Fibroblast of skin of abdomen (primary cell): ENCODE measurements around the gene SIAE. TPM values are rescaled to one million over a fixed set of nuclear protein-coding genes. Genes with fewer than 3 reads are reported as not detected.

Experiments used
- DNase-seq: peaks from one replicate; pipeline ENCODE4 v3.0.0-alpha.2; 2013
- polyA plus RNA-seq, 2 experiments: library from polyadenylated mRNA; unstranded; fragments of 120-200 nt; gene quantifications; one replicate each; pipeline ENCODE4 v1.2.1, GENCODE V29; 2013; ENCODE audit not compliant: insufficient read length in 2 of 2

The SIAE gene, protein sequence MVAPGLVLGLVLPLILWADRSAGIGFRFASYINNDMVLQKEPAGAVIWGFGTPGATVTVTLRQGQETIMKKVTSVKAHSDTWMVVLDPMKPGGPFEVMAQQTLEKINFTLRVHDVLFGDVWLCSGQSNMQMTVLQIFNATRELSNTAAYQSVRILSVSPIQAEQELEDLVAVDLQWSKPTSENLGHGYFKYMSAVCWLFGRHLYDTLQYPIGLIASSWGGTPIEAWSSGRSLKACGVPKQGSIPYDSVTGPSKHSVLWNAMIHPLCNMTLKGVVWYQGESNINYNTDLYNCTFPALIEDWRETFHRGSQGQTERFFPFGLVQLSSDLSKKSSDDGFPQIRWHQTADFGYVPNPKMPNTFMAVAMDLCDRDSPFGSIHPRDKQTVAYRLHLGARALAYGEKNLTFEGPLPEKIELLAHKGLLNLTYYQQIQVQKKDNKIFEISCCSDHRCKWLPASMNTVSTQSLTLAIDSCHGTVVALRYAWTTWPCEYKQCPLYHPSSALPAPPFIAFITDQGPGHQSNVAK
- polyA plus RNA-seq (2013, experiment 1 of 2; ENCODE audit: insufficient read length) = 17.4 TPM
- 16.9 TPM for polyA plus RNA-seq (2013, experiment 2 of 2; ENCODE audit: insufficient read length)

DNA sequence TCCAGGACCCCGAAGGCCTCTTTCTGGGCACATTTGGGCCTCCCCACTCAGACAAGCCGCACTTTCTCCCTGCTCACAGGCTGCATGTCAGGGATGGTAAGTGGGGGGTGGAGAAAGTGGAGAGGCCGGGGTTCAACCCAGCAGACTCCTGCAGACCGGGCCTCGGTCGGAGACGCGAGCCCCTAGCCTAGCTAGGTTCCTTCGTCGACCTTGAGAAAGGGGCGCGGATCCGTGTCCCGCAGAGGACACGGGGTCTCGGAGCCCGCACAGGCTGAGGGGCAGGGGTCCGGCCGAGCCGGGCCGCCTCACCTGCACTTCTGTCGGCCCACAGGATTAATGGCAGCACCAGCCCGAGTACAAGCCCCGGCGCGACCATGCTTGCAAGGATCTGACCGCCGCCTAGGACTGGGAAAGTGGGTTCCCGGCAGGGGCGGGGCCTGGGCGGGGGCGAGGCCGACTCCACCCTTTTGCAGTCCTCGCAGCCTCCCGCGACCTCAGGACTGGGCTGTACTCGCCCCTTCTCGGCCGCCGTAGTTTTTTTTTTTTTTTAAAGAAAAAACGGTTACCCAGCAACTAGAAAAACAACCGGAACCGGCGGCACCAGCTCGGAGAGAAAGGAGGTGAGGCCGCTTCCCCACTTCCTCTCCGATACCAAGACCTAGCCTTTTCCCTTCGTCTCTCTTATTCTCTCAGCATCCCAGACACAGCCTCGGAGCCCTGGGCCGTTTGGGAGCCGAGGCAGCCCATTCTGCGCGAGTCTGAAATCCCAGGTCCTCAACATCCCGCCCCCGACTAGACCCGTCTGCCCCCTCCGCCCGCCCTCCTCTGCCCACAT lies at the start of gene SIAE, which contains the start of gene SPA17:
Gene SIAE (minus strand): TSS at position 407 of the 835 bp plus-strand sequence. CDS start 31 bp downstream, at position 376.
Gene SPA17 (plus strand): TSS at position 572 of the 835 bp plus-strand sequence. CDS start 1,361 bp downstream, outside the sequence.
- DNase-seq = peak; percentile 97

- no peak for DNase-seq
These were observed 48.6 kb upstream of the SIAE start for GRCh38 chr11:124722176-124722575.

GRCh38 chr11:124719534-124719933 lies 46.0 kb upstream of the SIAE start:
- no peak for DNase-seq

DNA sequence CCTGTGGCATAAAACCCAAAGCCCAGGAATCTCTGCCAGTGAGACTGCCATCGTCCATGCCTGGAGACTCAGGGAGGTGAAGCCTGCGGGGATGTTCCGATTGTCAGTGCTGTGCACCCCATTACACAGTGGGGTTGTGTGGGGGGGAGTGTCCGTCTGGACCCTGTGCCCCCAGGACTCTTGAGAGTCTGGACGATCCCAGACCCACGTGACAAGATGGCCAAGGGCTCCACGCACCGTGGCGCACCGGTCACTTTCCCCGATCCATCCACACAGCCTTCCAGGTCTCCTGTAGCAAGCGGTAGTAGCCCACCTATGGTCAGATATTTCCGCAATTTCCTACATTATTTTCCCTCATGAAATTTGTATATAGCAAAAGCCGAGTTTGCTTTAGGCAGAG lies 45.3 kb upstream of the SIAE start:
- no peak for DNase-seq

- peak; percentile 19 for DNase-seq
These were observed 44.5 kb upstream of the SIAE start for GRCh38 chr11:124717786-124718651.

- no peak for DNase-seq
These were observed 43.9 kb upstream of the SIAE start for GRCh38 chr11:124717421-124717785.

GRCh38 chr11:124716591-124716990 lies 43.1 kb upstream of the SIAE start:
- DNase-seq = peak; percentile 34

DNA sequence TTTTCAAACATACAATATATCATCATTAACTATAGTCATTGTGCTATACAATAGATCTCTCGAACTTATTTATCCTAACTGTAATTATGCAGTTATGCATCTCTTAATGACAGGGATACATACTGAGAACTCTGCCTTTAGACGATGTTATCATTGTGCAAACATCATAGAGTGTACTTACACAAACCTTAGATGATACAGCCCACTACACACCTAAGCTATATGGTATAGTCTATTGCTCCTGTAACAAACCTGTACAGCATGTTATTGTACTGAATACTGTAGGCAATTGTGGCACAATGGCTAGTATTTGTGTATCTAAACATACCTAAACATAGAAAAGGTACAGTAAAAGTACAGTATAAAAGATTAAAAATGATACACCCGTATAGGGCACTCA lies 38.9 kb upstream of the SIAE start:
- DNase-seq = no peak

- no peak for DNase-seq
These were observed 34.3 kb upstream of the SIAE start for GRCh38 chr11:124707829-124708228.

DNA sequence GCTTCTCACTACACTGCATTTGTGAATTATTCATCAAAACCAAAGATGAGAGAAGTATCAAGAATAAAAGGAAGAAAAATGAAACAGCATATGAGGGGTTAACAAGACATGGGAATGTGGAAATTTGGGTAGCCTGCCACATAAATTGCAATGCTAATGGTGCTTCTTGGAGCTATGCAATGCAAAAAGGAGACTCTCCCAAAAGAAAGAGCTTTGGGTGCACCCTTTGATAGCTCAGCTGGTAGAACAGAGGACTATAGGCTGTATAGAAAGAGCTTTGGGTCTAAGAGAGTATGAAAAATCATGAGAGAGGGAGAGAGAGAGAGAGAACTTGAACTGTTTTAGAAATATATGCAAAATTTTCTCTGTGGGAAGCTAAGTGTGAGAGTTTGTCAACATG lies 26.5 kb upstream of the SIAE start:
- DNase-seq = no peak

DNA sequence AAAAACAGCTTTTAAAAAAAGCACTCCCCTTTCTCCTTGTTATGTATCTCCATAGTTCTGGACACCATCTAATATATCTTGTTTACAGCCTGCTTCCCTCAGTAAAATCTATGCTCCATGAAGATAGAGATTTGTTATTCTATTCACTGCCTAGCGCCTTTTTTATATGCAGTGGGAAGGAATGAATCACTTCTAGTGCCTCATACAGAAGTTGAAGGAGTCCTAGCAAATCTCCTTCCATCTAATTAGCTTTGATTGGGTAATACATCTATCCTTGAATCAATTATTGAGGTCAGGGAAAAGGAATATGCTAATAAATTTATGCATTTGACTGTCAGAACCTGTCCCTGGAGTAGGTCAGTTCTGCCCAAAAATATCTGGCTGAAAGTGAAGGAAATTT lies 26.0 kb upstream of the SIAE start:
- no peak for DNase-seq

DNA sequence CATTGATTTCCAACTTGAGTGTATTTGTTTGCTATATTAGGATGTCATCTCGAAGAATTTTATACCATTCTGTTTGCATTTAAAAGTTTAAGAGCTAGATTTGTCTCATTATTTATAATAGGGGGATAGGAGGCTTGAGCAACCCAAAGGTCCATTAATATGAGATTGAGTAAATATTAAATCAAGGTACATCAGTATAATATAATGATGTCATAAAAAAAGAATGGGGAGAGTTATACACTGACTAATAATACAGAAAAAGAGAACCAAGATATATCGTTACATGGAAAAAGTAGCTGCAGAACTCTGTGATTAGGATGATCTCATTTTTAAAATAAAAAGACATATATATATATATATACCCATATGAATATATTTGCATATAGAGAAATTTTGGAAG lies 19.6 kb upstream of the SIAE start:
- DNase-seq = no peak

GRCh38 chr11:124682443-124682842 lies 8.9 kb upstream of the SIAE start:
- no peak for DNase-seq

GRCh38 chr11:124681421-124681820 lies 7.9 kb upstream of the SIAE start:
- DNase-seq = no peak

- no peak for DNase-seq
These were observed 4.9 kb upstream of the SIAE start for GRCh38 chr11:124678416-124678815.

DNA sequence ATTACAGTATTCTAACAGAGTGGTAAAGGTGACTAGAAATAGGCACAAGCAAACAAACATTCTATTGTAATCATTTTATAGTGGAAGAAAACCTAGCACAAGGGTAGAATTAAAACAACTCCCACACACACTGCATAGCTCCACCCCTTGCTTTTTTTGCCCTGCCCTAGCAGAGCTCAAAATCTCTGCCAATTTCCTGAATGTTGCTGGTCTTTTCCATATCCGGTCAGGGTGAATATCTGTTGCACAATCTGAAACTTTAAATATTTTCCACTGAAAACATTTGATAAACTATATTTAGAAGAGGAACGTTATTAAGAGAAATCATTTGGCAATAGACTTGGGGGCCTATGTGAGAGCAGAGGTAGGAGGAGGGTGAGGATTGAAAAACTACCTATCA lies 2.8 kb upstream of the SIAE start:
- DNase-seq = no peak

DNA sequence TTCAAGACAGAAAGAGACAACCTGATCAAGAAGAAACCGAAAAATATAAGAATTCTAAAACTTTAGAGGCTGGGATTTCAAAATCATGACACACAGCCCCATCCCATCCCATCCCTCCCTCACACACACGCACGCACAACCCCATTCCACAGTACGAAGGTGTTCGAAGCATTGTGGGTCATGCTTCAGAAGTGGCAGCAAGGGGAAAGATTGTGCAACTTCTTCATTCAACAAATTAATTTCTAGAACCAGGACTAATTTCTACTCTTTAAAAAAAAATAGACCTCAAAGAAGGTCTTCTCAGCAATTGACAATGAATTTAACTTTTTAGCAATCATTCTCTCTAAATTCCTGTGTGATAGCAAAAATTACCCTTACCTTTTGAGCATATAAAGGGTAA lies 1.0 kb upstream of the SIAE start:
- no peak for DNase-seq

DNA sequence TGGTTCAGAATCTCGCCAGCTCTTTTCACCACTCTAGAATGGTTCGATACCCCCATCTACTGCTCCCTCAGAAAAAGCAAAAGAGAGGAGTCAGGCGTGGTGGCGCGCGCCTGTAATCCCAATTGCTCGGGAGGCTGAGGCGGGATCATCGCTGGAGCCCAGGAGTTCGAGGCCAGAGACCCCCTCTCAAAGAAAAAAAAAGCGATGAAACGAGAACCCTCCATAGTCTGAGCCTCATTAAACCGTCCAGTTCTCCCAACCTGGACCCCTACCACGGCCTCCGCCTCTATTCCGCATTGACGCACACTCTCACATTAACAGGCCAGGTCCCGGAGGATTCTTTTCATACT lies 604 bp upstream of the SIAE start:
- no peak for DNase-seq

- DNase-seq = no peak
These were observed 863 bp downstream of the SIAE start for GRCh38 chr11:124672536-124673215.

- peak; percentile 9 for DNase-seq
These were observed 2.8 kb downstream of the SIAE start for GRCh38 chr11:124670732-124671131.

- peak; percentile 12 for DNase-seq
These were observed 4.3 kb downstream of the SIAE start for GRCh38 chr11:124669193-124669592.

- DNase-seq = no peak
These were observed 5.9 kb downstream of the SIAE start for GRCh38 chr11:124667601-124668000.
